Activated effector memory CD4-positive, alpha-beta T cell treated with anti-CD3 and anti-CD28 coated beads, Interleukin-2, amount 50 U/mL, for 16 hours (primary cell): Measurements from ENCODE around the gene CDK7.
"Not testable (repeated sequence)": the region's sequence is repeated elsewhere in the genome, so short reads cannot be mapped to it uniquely, and the experiment has no call there.

ENCODE experiments used
- DNase-seq: peaks from one replicate; pipeline ENCODE4 v3.0.0-alpha.2; 2020

Gene CDK7

DNA sequence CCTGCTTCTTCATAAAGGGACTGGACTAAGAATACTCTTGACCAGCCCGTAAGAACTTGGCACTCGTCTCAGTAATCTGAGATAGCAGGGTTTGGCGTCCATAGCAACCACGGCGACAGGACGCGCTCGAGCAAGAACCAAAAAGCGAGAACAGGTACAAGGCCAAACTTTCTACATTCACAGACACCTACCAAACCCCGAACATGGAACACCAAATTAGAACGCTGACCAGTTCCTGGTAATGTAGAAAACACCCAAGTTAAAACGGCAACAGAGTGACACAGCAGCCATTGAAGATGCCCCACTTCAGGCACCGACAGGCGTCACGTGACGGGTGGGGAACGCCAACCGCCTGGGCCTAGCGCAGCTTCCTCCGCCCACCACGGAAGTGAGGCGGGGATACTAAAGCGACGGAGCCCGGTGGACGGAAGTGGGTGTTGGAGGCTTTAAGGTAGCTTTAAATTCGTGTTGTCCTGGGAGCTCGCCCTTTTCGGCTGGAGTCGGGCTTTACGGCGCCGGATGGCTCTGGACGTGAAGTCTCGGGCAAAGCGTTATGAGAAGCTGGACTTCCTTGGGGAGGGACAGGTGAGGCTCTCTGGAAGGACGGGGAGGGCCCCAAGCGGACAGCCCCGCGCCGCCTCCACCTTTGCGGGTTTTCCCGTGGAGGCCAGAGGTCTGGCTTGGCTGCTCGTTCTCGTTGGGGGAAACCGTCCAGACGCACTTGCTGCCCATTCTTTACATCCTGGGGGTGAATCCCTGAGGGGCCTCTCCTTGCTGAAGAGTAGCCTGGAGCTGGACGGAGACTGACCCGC is at the start of gene CDK7:
TSS of gene CDK7 (plus strand) at position 430 of the 812 bp plus-strand sequence. CDS start at position 520, 90 bp downstream.
- peak; percentile 98 for DNase-seq

DNA sequence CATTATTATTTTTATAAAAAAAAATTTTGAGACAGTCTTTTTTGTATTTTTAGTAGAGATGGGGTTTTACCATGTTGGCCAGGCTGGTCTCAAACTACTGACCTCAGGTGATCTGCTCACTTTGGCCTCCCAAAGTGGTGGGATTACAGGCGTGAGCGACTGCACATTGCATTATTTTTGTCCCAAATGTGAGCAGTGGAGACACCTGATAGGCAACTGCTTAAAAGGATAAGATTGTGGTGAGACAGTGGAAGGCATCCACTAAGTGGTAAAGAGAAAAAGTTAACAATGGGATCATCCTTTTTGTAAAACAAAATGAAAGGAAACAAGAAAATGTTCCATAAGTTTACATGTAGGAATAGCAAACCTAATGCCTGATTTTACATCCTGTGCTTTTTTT is 47.3 kb upstream of the CDK7 start:
- no peak for DNase-seq

DNA sequence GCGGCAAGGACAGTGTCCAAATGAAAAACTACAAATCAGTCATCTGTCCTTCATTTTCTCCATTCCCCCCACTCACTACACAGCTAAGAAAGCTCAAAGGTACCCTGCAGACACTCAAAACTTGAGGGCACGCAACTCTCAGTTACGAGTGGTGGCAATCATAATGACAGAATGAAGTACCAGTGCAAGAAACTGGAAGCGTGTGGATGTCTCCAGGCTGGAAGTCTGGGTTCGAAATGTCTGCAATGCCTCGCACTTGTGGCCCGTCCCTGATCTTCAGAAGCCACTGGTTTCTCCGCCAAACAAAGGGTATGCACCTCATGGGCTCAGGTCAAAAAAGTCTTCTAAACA is 45.9 kb upstream of the CDK7 start:
- DNase-seq: no peak

DNA sequence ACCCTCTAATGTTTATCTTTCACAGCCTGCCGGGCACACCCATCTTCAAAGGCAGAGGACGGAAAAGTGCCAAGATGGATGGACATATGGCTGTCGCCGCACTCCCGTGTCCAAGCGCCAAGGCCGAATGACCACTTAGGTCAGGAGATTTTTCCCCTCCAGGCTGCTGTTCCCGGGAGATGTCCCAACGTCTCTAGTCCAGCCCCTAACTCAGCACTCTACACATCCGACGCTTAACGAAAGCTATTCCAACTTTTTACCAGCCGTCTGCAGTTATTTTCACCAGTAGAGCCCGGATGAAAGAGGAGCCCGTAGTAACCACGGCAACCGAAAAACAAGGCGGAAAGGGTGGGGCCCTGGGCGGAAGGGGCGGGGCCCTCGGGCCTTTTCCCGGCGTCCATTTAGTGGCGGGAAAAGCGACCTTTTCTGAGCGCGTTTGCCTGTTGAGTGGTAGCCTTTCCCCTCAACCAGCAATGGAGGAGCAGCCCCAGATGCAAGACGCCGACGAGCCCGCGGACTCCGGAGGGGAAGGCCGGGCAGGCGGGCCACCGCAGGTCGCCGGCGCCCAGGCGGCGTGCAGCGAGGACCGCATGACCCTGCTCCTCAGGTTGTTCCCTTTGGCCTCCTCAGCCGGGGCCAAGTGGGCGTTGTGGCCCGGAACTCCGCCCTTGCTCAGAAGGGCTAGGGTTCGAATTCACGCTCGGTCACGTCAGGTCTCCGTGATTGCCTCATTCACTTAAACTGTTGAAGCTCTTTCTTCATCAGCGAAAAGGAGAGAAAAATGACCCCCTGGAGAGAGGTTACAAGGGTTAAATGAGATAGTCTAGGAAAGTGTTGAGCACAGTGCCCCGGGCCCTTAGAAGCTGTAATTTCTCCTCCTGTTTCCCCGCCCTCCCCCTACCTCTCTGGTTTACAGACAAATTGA is 45.3 kb upstream of the CDK7 start, which contains the start of gene CENPH:
TSS of gene CENPH (plus strand) at position 422 of the 925 bp plus-strand sequence. CDS start at position 474, 52 bp downstream.
- DNase-seq: peak; percentile 96

DNA sequence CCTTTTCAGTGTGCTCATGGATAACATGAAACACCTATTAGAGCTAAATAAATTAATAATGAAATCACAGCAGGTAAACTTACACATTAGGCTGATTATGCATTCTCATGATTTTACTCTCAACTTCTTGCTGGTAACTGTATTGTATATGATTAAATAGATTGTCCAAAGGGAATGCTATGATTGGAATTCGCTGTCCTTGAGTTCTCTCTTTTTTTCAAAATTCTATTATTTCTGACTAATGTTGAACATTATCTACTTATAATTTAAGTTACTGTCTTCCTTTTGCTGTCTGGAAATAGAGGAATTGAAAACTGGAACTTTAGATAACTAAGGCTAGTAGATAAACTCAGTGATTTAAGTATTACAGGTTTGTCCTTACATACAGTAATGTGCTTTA is 32.2 kb upstream of the CDK7 start:
- no peak for DNase-seq

DNA sequence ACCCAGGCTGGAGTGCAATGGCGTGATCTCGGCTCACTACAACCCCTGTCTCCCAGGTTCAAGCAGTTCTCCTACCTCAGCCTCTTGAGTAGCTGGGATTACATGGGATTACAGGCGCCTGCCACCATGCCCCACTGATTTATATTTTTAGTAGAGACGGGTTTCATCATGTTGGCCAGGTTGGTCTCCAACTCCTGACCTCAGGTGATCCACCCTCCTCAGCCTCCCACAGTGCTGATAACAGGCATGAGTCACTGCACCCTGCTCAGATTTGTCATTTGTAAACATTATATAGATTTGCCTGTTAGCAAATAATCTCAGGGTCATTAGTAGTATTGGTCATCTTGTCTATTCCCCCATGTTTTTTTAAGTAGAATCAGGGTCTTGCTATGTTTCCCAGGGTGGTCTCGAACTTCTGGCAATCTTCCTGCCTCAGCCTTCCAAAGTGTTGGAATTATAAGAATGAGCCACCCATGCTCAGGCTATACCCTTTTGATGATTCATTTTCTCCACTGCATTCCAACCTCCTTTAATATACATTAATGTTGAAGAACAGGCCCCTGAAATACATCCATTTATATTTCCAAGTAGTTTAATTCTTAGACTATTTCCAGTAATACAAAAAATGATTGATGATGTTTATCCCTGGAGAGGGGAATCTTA is 28.0 kb upstream of the CDK7 start:
- no peak for DNase-seq

DNA sequence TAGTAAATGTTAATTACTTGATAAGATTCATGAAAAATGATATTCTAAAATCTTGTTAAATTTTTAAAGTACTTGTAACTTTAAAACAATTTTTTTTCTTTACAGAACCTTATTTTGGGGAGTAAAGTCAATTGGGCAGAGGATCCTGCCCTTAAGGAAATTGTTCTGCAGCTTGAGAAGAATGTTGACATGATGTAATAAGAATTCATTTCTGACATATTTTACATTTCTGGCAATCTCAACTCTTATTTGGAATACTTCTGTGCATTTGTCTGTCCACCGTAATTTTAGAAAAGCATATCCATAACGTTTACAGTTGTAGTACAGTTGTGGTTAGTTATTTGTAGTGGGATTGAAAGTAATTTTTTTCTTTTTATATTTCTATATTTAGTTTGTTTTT is 25.1 kb upstream of the CDK7 start:
- DNase-seq: no peak

DNA sequence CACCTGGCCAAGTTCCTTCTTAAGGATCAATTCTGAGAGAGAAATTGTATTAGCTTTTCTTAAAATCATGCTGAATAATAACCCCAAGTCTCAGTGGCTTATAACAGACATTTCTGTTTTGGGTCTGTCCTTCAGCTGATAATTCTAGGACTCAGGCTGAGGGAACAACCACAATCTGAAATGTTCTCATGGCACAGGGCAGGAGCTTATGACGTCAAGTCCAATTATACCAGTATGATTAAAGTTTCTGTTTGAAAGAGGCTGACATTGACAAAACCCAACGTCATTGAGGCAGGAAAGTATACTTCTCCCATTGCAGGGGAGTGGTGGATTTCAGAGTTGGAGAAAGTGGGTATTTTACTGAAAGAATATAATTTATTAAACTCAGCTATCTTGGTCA is 23.5 kb upstream of the CDK7 start:
- no peak for DNase-seq

DNA sequence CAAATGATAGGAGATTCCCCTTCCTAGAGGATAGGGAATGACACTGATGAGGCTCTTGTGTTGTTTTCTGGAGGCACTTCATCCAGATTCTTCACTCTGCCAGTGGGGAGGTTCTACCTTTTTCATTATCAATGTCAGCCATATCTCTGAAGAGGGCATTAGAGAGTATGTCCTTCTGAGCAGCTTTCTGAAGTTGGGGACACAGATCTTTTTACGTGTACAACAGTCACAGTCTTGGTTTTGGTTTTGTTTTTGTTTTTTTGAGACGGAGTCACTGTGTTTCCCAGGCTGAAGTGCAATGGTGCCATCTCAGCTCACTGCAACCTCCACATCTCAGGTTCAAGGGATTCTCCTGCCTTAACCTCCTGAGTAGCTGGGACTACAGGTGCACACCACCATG is 22.7 kb upstream of the CDK7 start:
- DNase-seq: no peak

DNA sequence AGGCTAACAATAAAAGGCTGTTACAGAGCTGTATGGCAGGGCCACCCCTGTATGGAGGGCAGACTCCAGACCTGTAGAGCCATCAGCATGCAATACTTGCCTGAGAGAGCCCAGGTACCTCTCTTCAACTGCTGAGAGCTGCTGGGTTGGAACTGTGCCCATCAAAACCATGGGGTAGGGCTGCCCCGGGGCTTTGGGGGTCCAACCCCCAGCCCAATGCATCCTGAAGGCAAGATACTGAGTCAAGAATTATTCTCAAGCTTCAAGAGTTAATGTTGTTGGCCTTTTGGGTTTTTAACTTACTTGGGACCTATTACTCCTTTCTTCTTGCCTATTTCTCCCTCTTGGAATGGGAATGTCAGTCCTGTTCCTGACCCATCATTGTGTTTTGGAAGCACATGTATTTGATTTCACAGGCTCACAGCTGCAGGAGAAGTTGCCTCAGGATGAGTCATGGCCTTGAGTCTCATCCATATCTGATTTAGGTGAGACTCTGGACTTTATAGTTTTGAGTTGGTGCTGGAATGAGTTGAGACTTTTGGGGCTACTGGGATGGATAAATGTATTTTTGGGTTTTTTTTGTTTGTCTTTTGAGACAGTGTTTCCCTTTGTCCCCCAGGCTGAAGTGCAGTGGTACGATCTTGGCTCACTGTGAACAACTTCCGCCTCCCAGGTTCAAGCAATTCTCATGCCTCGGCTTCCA is 21.0 kb upstream of the CDK7 start:
- no peak for DNase-seq

DNA sequence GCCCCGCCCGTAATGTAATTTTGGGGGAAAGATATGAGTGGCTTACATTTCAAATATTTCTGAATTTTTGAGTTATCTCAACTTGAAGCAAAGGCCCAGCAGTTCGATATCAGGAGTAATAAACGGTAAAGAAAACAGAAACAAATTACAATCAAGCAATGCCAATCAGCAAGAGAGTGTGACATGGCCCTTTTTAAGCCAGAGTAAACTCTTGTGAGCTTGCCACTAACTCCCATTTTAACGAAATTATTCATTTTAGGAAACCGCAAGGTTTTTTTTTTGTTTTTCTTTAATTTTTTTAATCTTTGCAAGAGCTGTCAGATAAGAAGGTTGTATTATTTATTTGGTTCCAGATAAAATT is 17.6 kb upstream of the CDK7 start:
- no peak for DNase-seq

DNA sequence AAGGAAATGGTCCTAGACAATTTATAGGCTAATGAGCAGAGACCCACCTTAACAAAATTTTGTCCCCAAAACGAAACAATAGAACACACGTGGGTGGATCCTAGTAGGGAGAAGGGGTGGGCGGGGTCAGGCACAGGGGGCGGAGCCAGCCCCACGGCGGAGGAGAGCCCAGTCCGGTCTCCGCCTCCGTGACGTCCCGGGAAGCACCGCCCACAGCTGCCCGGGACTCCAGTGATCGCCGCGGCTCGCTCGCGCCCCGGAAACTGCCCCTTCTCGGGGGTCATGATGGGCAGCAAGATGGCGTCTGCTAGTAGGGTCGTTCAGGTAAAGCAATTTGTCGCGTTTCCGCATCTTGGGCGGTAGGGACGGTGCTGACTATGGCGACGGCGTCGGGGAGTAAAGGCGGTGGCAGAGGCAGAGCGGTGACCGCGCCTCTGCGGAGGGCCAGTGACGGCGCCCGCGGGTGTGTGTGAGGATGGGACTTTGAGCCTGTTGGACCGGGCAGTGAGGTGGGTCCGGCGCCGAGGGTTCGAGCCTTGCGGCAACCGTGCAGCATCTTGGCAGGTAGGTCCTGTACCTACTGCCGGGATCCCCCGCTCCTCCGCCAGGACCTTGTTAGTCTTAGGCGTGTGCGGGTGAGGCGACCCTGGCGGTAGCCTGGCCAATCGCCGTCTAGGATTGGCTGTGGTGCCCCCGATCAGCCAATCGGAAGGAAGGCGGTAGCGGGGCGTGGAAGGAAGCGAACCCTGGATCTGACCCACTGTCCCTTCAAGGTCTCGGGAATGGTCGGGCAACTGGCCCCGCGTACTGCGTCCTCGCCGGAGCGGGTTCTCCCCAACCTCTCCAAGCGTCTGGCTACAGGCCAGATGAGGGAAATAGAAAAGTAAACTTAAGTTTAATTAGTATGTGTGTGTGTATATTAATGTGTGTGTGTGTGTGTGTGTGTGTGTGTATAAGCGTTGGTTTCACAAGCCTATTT is 16.8 kb upstream of the CDK7 start:
- peak; percentile 96 for DNase-seq

DNA sequence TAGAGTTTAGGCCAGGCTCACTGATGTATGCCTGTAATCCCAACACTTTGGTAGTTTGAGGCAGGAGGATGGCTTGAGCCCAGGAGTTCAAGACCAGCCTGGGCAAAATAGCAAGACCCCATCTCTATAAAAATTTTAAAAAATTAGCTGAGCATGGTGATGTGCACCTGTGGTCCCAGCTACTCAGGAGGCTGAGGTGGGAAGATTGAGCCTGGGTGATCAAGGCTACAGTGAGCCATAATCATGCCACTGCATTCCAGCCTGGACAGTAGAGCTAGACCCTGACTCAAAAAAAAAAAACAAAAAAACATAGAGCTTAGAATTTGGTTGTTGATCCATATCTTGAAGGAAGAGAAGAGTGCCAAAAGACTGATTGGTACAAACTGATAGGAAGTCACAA is 14.7 kb upstream of the CDK7 start:
- DNase-seq: no peak

DNA sequence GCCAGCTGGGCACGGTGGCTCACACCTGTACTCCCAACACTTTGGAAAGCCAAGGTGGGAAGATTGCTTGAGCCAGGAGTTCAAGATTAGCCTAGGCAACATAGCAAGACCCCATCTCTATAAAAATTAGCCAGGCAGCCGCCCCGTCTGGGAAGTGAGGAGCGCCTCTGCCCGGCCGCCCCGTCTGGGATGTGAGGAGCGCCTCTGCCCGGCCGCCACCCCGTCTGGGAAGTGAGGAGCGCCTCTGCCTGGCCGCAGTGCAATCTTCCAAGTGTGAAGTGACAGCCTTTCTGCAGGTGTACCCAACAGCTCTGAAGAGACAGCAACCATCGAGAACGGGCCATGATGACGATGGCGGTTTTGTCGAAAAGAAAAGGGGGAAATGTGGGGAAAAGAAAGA is 14.3 kb upstream of the CDK7 start:
- DNase-seq: not testable (repeated sequence)

DNA sequence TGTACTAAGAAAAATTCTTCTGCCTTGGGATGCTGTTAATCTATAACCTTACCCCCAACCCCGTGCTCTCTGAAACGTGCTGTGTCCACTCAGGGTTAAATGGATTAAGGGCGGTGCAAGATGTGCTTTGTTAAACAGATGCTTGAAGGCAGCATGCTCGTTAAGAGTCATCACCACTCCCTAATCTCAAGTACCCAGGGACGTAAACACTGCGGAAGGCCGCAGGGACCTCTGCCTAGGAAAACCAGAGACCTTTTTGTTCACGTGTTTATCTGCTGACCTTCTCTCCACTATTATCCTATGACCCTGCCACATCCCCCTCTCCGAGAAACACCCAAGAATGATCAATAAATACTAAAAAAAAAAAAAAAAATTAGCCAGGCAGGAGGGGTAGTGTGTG is 13.9 kb upstream of the CDK7 start:
- not testable (repeated sequence) for DNase-seq

DNA sequence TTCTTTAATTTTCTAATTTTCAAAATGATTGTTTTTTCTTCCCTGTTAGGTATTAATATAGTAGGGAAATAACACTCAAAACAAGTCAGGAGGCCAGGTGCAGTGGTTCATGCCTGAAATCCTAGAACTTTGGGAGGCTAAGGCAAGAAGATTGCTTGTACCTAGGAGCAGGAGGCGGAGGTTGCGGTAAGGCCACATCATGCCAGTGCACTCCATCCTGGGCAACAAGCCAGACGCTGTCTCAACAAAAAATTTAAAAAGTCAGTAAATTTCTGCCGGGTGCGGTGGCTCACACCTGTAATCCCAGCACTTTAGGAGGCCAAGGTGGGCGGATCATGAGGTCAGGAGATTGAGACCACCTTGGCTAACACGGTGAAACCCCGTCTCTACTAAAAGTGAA is 10.2 kb upstream of the CDK7 start:
- DNase-seq: no peak

DNA sequence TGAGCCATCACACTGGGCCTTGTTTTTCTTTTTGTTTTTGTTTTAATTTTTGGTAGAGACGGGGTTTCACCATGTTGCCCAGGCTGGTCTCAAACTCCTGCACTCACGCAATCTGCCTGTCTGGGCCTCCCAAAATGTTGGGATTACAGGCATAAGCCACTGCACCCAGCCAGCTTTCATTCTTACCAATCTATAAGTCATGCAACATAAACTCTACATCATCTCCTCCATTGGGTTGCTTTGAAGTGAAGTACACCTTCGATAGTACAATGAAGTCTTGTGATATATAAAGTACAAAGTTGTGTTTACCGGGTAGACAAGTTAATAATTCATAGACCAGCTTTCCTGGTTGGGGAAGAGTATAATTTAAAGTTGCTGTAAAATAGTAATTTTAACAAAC is 8.8 kb upstream of the CDK7 start:
- DNase-seq: no peak

DNA sequence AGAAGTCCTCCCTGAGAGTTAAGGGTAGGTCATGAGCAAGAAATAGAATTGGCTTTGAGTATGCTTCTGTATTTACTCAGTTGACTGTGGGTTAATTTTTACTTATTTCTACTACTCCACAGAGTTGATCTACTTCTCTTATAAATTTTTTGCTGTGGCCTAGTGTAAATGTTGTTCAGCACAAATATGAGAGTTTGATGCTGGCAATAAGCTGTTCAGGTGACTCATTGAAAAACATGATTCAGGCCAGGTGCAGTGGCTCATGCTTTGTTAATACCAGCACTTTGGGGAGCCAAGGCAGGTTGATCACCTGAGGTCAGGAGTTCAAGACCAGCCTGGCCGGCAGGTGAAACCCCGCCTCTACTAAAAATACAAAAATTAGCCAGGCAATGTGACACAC is 4.5 kb upstream of the CDK7 start:
- no peak for DNase-seq

DNA sequence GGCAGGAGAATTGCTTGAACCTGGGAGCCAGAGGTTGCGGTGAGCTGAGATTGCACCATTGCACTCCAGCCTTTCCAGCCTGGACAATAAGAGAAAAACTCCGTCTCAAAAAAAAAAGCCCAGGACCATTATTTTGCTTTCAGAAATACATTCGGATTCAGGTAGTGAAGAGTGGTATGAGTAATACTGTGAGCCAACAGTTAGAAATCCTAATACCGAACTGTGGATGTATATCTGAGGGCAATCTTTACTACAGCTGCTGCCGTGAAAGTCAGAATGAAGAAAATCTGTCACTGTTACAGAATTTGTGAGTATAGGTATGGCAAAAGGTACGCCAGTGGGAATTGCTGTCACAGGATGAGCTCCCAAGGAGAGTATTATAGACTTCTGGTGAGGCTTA is 3.4 kb upstream of the CDK7 start:
- no peak for DNase-seq

DNA sequence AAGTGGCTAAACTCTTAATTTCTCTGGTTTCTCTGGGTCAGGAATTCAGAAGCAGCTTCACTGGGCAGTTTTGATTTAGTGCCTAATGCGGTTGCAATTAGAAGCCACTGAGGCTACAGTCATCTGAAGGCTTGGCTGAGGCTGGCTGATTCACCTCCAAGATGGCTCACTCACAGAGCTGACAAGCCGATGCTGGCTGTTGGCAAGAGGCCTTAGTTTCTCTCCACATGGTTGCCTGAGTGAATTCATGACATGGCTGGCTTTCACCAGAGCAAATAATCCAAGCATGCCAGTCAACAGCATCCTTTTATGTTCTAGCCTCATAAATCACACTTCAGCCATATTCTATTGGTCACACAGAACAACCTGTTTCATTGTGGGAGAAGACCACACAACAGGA is 2.8 kb upstream of the CDK7 start:
- DNase-seq: no peak

DNA sequence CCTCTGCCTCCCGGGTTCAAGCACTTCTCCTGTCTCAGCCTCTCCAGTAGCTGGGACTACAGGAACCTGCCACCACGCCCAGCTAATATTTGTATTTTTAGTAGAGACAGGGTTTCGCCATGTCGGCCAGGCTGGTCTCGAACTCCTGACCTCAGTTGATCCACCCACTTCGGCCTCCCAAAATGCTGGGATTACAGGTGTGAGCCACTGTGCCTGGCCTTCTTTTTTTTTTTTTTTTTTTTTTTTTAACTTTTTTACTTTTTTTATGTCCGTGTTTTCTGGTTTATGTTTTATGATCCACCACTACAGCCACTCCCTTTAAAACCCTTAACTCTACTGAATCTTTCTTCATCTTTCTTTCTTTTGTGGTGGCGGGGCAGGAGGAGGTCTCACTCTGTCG is 2.0 kb downstream of the CDK7 start:
- not testable (repeated sequence) for DNase-seq

DNA sequence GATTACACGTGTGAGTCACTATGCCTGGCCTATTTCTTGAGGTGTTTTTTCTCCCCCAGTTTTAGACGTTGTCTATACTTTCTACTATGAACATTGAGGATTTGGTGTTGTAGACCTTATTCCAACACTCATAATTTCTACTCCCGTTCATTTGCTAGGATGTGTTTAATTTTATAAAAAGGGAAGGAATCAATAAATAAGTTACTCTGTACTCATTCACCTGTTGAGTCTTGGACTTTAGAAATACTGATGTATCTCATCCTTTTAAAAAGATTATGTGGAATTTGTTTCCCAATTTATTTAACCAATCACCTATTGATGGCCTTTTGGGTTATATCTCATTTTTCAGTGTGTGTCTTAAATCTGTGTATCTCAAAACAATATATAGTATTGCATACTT is 3.2 kb downstream of the CDK7 start:
- DNase-seq: no peak
